Pancreas (tissue), 10 donors: ENCODE results near the gene HOXA13. TPM values are rescaled to one million over a fixed set of nuclear protein-coding genes. Genes with fewer than 3 reads are reported as not detected.
A peak's percentile ranks its signal among the peaks of the same experiment; 100 is the strongest.

Source experiments
- ATAC-seq, 4 donors: fragments of 200-7000 bp; cut with Tn5 transposase; one replicate each; pipeline versions ENCODE4 v1.8.0 to v1.9.1; 2020; ENCODE audit warnings: mild to moderate bottlenecking in 4 of 4, moderate library complexity in 4 of 4
- DNase-seq, 6 donors: peaks; one replicate each; pipeline ENCODE4 v3.0.0-alpha.2; 2020
- FAIRE-seq: peaks from 2 replicates; lab custom pipeline; 2012; peaks lifted over from hg19 to GRCh38; lab: Jason Lieb, UNC
- H3K27ac ChIP-seq, 4 donors: fragments of 200-600 bp; sonication (generic); 1 replicate in 3 of 4; 2 replicates in 1 of 4; pipeline versions ENCODE4 v1.5.0 to v1.8.0; 2020
- H3K27me3 ChIP-seq, 4 donors: fragments of 200-600 bp; one replicate each; pipeline ENCODE4 v1.8.0; 2021
- H3K36me3 ChIP-seq, 3 donors: fragments of 200-600 bp; sonication (generic) in 1 of 3; one replicate each; pipeline versions ENCODE4 v1.5.0 to v1.8.0; 2020 to 2021
- H3K4me1 ChIP-seq, 3 donors: fragments of 200-600 bp; one replicate each; pipeline ENCODE4 v1.8.0; 2021
- H3K4me3 ChIP-seq, 4 donors: fragments of 200-600 bp; sonication (generic) in 2 of 4; one replicate each; pipeline versions ENCODE4 v1.5.0 to v1.8.0; 2020 to 2021
- H3K9me3 ChIP-seq, 4 donors: fragments of 200-600 bp; one replicate each; pipeline ENCODE4 v1.8.0; 2021
- WGBS, 2 donors: extraction: QIAGEN DNeasy Blood & Tissue Kit; methylation state at CpG; one replicate each; pipeline ENCODE4 v1.1.7; 2013; 5-methylcytosine and 5-hydroxymethylcytosine counted together
- intact Hi-C, 3 donors: fragments of 100-400 bp; cut with DNase I; formaldehyde crosslinking; loops; one replicate each; pipeline versions ENCODE4 v1.11.1 to v1.14.2; 2022
- polyA plus RNA-seq, 2 donors: library from polyadenylated mRNA; stranded (reverse); fragments of 200-250 nt; gene quantifications; one replicate each; pipeline ENCODE4 v1.2.3, GENCODE V29; 2013
- total RNA-seq, 6 donors: library from RNA; stranded (reverse); fragmentation: NEBNext Ultra II Directional in 4 of 6; extraction: Animal tissue kit (Norgen Biotek cat#: 25700) in 4 of 6; gene quantifications; one replicate each; pipeline versions ENCODE4 v1.2.1 to v1.2.4, GENCODE V29; 2021 to 2023
- TF ChIP-seq, protein P1 (sequence below), 4 donors: fragments of 200-600 bp; sonication (generic) in 3 of 4; IDR thresholded peaks; one replicate each; pipeline versions ENCODE4 v1.5.0 to v1.8.0; 2021; ENCODE audit warnings: antibody characterized with exemption in 4 of 4
- donor health status: healthy with polysubstance abuse.
- donor health status: DM: no; HTN: no; CAD: no; lungs with moderate emphysema.
- donor health status: DM: no; HTN: no; CAD: no.
- donor health status: control.
- donor health status: control.
- donor health status: Bipolar disorder and iron deficiency.
- donor health status: DM: yes; HTN: yes; CAD: no.
- donor health status: DM: no; HTN: no; CAD: no.
- donor health status: DM: no; HTN: no; CAD: no.
- donor health status: DM: yes; HTN: yes; CAD: no.

Gene HOXA13
- total and polyA plus RNA-seq, 8 donors = 0.03 TPM; not detected in 7

DNA sequence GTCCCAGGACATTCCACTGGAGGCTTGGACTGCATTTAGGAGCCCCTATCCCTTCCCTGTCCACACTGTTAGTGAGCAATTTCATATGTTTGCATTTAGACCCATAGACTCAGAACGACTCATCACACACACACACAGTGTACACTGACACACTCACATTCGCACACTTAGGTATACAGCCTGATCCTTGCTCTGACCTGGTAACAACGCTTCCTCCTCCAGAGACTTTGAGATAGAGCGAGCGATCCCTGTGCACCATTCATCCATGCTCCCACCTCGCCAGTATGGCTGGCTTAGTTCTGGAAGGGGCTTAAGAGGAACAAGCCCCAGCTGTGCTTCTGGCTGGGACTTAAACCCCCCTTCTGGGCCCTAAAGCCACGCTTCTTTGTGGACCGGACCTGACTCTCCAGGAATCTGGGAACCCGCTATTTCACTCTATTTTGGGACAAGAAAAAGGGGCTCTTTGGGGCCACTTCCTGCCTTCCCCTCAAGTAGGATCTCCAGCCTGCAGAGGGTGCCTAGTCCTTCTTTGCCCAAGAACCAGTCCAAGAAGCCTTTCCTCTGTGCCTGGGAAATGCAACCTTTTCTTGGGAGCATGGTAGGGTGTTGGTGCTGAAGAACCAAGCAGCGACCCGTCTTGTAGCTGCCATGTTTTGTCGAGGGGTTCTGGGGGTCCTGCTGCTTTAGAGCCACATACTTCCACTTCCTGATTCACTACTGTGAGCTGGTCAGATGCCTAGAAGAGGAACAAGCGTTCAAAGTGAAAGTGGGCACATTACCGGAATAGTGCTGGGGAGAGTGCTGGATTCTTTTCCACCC is 1.1 kb upstream of the HOXA13 start:
- peak in 3 of 4 donors; percentile 26 to 49 (median 46) for ATAC-seq
- Histone ChIP-seq H3K9me3 (no peaks in the 10 kb centered on the region), H3K27me3 (peaks cover 10 to 83% (median 24%) of the 10 kb centered on the region in 4 donors), H3K4me3 (peak overlapping the region in 1 of 4 donors; percentile 35), H3K27ac (no peak overlapping the region), H3K36me3 (no peaks in the 10 kb centered on the region), H3K4me1 (peaks cover 0 to 15% (median 6%) of the 10 kb centered on the region in 3 donors)
- intact Hi-C loops = no loop called here
- no peak for FAIRE-seq
- TF ChIP-seq, protein P1, sequence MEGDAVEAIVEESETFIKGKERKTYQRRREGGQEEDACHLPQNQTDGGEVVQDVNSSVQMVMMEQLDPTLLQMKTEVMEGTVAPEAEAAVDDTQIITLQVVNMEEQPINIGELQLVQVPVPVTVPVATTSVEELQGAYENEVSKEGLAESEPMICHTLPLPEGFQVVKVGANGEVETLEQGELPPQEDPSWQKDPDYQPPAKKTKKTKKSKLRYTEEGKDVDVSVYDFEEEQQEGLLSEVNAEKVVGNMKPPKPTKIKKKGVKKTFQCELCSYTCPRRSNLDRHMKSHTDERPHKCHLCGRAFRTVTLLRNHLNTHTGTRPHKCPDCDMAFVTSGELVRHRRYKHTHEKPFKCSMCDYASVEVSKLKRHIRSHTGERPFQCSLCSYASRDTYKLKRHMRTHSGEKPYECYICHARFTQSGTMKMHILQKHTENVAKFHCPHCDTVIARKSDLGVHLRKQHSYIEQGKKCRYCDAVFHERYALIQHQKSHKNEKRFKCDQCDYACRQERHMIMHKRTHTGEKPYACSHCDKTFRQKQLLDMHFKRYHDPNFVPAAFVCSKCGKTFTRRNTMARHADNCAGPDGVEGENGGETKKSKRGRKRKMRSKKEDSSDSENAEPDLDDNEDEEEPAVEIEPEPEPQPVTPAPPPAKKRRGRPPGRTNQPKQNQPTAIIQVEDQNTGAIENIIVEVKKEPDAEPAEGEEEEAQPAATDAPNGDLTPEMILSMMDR (IDR thresholded peaks at IDR 0.05) = no peak
- WGBS, 2 donors = 10 to 15% methylated on average over 14 of the region's 14 CpGs
- peak in 1 of 6 donors; percentile 19 for DNase-seq

DNA sequence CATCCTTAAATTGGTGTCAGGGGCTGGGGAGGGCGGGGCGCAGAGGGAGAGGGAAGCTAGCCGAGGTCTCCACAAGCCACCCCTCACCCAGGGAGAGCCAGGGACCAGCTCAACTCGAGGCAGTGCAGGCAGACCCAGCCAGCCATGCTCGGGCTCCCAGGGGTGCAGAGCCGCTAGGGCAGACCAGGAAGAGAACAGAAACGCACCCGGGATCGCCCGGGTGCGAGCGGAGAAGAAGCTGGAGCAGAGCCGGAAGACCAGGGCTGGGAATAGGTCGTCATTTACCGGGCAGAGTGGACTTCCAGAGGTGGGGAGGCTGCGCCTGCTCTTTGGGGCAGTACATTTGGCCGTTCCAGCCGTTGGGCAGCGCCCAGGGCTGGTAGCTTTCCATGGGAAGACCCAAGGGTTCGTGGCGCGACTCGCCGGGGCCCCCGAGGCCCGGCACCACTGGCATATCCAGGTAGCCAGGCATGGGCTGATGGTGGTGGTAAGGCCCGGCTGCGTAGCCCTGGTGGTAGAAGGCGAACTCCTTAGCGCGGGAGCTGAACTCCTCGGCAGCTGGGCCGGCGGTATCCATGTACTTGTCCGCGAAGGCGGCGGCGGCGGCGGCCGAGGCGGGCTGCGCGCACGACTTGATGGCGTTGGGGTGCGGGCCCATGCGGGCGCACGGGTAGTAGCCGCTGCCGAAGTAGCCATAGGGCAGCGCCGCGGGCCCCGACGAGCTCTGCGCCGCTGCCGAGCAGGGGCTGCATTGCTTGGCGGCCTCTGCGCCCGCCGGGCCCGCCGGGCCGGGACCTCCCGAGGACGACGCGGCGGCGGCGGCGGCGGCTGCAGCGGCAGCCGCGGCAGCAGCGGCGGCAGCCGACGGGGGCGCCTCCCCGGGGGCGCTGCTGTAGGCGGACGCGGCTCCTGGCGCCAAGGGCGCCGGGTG is 755 bp downstream of the HOXA13 start:
- peak in 1 of 4 donors; percentile 10 for ATAC-seq
- TF ChIP-seq, protein P1 (IDR thresholded peaks at IDR 0.05) = no peak
- Histone ChIP-seq H3K36me3 (no peaks in the 10 kb centered on the region), H3K27ac (no peak overlapping the region), H3K4me1 (peaks cover 0 to 8% (median 6%) of the 10 kb centered on the region in 3 donors), H3K4me3 (peak overlapping the region in 1 of 4 donors; percentile 22), H3K27me3 (peaks cover 0 to 83% (median 31%) of the 10 kb centered on the region in 4 donors), H3K9me3 (no peaks in the 10 kb centered on the region)
- intact Hi-C loops = loop anchor here in 2 of 3 donors (10.0 kb wide), 2 partner anchors 726 to 826 kb away; no protein-coding TSS in a partner anchor
- FAIRE-seq = no peak
- peak in 1 of 6 donors; percentile 68 for DNase-seq
- WGBS, 2 donors = 5 to 6% methylated on average over 71 to 93 of the region's 93 CpGs

DNA sequence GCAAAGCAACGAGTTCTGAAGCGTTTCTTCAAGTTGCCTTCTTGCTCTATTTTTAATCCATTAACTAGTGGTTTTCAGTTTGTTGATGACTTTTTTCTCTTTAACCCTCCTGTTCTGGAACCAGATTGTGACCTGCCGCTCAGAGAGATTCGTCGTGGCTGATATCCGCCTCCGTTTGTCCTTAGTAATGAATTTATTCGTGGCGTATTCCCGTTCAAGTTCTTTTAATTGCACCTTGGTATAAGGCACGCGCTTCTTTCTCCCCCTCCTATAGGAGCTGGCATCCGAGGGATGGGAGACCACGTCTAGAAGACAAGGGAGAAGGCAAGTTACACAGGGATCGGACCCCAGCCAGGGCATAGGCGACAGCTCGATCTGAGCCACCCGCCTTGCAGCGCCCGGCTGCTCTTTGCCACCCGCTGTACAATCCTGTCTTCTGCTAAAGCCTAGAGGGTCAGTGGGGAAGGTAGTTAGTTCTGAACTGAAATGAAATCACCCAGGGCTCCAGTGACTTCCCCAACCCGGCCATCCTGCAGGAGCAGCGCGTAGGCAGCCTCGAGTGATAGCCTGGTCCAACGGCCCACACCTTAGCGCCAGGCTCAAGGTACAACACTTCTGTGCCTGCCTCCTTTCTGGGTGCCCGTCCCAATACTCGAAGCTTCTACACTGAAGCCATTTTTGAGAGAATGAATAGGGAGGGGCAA is 1.6 kb downstream of the HOXA13 start:
- Histone ChIP-seq H3K36me3 (no peaks in the 10 kb centered on the region), H3K9me3 (no peaks in the 10 kb centered on the region), H3K27me3 (peaks cover 0 to 83% (median 36%) of the 10 kb centered on the region in 4 donors), H3K4me1 (peaks cover 0 to 10% (median 6%) of the 10 kb centered on the region in 3 donors), H3K4me3 (no peak overlapping the region), H3K27ac (no peak overlapping the region)
- TF ChIP-seq, protein P1 (IDR thresholded peaks at IDR 0.05) = no peak
- no peak for FAIRE-seq
- intact Hi-C loops = loop anchor here in 2 of 3 donors (10.0 kb wide), 2 partner anchors 727 to 827 kb away; no protein-coding TSS in a partner anchor
- no peak for ATAC-seq
- DNase-seq = peak in 1 of 6 donors; percentile 49
- WGBS, 2 donors = 15% methylated on average over 29 of the region's 29 CpGs

DNA sequence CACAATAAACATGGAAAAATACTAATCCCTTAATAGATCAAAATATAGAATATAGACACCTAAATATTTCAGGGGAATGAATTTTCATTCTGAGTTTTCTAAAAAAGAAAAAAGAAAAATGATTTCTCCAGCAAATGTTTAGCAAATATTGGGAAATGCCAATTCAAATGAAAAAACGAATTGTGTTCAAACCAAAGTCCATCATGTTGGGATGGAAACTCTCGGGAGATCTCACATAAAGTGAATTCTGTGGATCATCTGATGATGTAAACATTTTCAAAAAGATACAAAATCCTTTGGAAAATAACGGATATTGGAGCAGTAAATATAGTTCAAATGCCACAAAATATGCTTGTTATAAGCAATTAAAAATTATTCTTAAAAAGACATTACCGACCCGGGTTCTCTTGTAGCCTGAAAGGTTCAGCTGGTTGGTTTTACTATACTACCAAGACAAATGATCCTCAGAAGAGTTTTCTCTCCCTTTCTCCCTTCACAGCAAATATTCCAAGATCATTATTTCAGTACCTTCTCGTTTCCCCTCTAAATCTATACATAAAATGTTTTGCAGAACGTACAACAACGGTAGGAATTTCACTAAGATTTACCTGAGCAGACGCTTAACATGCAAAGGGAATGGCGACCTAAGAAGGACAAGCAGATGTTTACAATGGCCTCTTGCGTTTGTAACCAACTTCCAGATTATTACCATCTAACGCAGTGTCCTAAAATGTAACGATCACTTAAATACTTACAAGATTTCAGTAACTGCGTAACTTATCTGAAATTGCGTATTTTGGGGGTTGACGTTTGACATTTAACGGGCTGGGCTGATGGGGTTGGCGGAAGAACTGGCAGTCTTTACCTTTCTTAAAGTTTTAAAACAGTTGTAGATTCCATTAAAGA is 2.5 kb downstream of the HOXA13 start:
- peaks cover 0 to 83% (median 38%) of the 10 kb centered on the region in 4 donors for H3K27me3 ChIP-seq
- intact Hi-C loops = loop anchor here in 2 of 3 donors (10.0 kb wide), 2 partner anchors 727 to 827 kb away; no protein-coding TSS in a partner anchor
- 20 to 21% methylated on average over 18 of the region's 18 CpGs for WGBS, 2 donors
- ATAC-seq = no peak
- no peaks in the 10 kb centered on the region for H3K9me3 ChIP-seq
- TF ChIP-seq, protein P1 (IDR thresholded peaks at IDR 0.05) = no peak
- no peaks in the 10 kb centered on the region for H3K36me3 ChIP-seq
- H3K4me1 ChIP-seq = peaks cover 0 to 17% (median 6%) of the 10 kb centered on the region in 3 donors
- FAIRE-seq = peak; percentile 65
- H3K4me3 ChIP-seq = no peak overlapping the region
- no peak overlapping the region for H3K27ac ChIP-seq
- DNase-seq = no peak
